GM12878 (cell line): Measurements from ENCODE around the gene NUAK2. TPM values are rescaled to one million over a fixed set of nuclear protein-coding genes. Genes with fewer than 3 reads are reported as not detected.
A peak's percentile ranks its signal among the peaks of the same experiment; 100 is the strongest.

Experiments
- ATAC-seq: fragments of 200-7000 bp; cut with Tn5 transposase; 3 replicates; pipeline ENCODE4 v1.9.1; 2020; ENCODE audit warnings: mild to moderate bottlenecking, moderate library complexity
- BruUV-seq: library from RNA; stranded (reverse); fragments of 400-500 nt; replicated peaks from 2 replicates; lab custom pipeline; 2021; lab: Mats Ljungman, UMichigan
- CTCF ChIA-PET: fragments of 300-600 bp; sonication (Branson Sonifier 250); formaldehyde crosslinking; extraction: SDS; loops from one replicate; lab custom pipeline; 2021; ENCODE audit warnings: inconsistent platforms; lab: Yijun Ruan, JAX
- POLR2A ChIA-PET: fragments of 350-600 bp; formaldehyde crosslinking; extraction: SDS; loops from one replicate; lab custom pipeline; 2021; ENCODE audit warnings: inconsistent platforms; lab: Charles Lee
- RAD21 ChIA-PET: fragments of 300-600 bp; sonication (Branson Sonifier 250); formaldehyde crosslinking; loops from one replicate; lab custom pipeline; 2023; ENCODE audit warnings: antibody characterized with exemption; ENCODE audit not compliant: unreplicated experiment; lab: Charles Lee
- SMC1A ChIA-PET: fragments of 300-600 bp; sonication (Branson Sonifier 250); formaldehyde crosslinking; loops from one replicate; lab custom pipeline; 2023; ENCODE audit not compliant: unreplicated experiment, uncharacterized antibody; lab: Charles Lee
- DNase-seq: peaks from one replicate; pipeline ENCODE4 v3.0.0-alpha.2; 2011; ENCODE audit warnings: low read depth, low spot score
- FAIRE-seq: peaks from 3 replicates; lab custom pipeline; 2011; peaks lifted over from hg19 to GRCh38; lab: Jason Lieb, UNC
- H2AFZ ChIP-seq: 2 replicates; pipeline ENCODE4 v1.6.0; 2011; ENCODE audit warnings: low read depth, low read length, control low read depth; ENCODE audit not compliant: control insufficient read depth
- H3K27ac ChIP-seq: 2 replicates; pipeline ENCODE4 v1.5.1; 2011; ENCODE audit warnings: control low read depth; ENCODE audit not compliant: control insufficient read depth, insufficient read depth
- H3K27me3 ChIP-seq, 2 experiments: replicated peaks in 1 of 2; 2 replicates each; pipeline versions ENCODE4 v1.6.0 to v1.6.1; 2011; ENCODE audit warnings: low read length in 1 of 2; ENCODE audit not compliant: control insufficient read depth in 2 of 2, insufficient read depth in 2 of 2
- H3K36me3 ChIP-seq, 2 experiments: 2 replicates each; pipeline ENCODE4 v1.5.1; 2011; ENCODE audit warnings: low read length in 1 of 2; ENCODE audit not compliant: control insufficient read depth in 2 of 2, insufficient read depth in 2 of 2
- H3K4me1 ChIP-seq: 2 replicates; pipeline ENCODE4 v1.6.1; 2011; ENCODE audit warnings: mild to moderate bottlenecking, low read length, moderate library complexity, mixed read lengths; ENCODE audit not compliant: control insufficient read depth, insufficient read depth
- H3K4me2 ChIP-seq: 2 replicates; pipeline ENCODE4 v1.6.0; 2011; ENCODE audit warnings: control low read depth; ENCODE audit not compliant: control insufficient read depth, insufficient read depth
- H3K4me3 ChIP-seq: fragments of 200-600 bp; sonication (generic); 2 replicates; pipeline ENCODE4 v1.5.1; 2016
- H3K79me2 ChIP-seq: 2 replicates; pipeline ENCODE4 v1.6.0; 2011; ENCODE audit warnings: low read length; ENCODE audit not compliant: control insufficient read depth, insufficient read depth
- H3K9ac ChIP-seq: 2 replicates; pipeline ENCODE4 v1.8.0; 2011; ENCODE audit warnings: low read length, control low read depth, mixed read lengths; ENCODE audit not compliant: control insufficient read depth, insufficient read depth
- H3K9me3 ChIP-seq: replicated peaks from 3 replicates; pipeline ENCODE4 v1.5.1; 2011; ENCODE audit warnings: mild to moderate bottlenecking, low read length; ENCODE audit not compliant: control insufficient read depth, insufficient read depth
- H4K20me1 ChIP-seq: 2 replicates; pipeline ENCODE4 v1.6.0; 2011; ENCODE audit not compliant: control insufficient read depth, insufficient read depth
- ASH2L ChIP-seq: fragments of 300-600, 200-600 bp; sonication (generic); IDR thresholded peaks from 2 replicates; pipeline ENCODE4 v1.6.1; 2017; ENCODE audit warnings: low read depth, mild to moderate bottlenecking, borderline replicate concordance
- CBX5 ChIP-seq: sonication (generic); IDR thresholded peaks from 2 replicates; pipeline ENCODE4 v1.6.1; 2016; ENCODE audit warnings: low read depth, moderate library complexity, mild to moderate bottlenecking, inconsistent platforms
- DPF2 ChIP-seq: fragments of 450-650 bp; IDR thresholded peaks from 2 replicates; pipeline ENCODE4 v1.6.1; 2017; ENCODE audit warnings: mild to moderate bottlenecking
- EP300 ChIP-seq, 2 experiments: fragments of 150-350 bp in 1 of 2; IDR thresholded peaks; 2 replicates each; pipeline ENCODE4 v1.6.1; 2011 to 2012; ENCODE audit warnings: low read depth in 2 of 2, low read length in 2 of 2, borderline replicate concordance in 1 of 2, improper control_type of control experiment in 1 of 2, inconsistent platforms in 1 of 2; ENCODE audit not compliant: control insufficient read depth in 1 of 2
- ESRRA ChIP-seq: IDR thresholded peaks from 2 replicates; pipeline ENCODE4 v1.6.1; 2012; ENCODE audit warnings: mild to moderate bottlenecking, low read length, improper control_type of control experiment
- FOXM1 ChIP-seq: IDR thresholded peaks from 2 replicates; pipeline ENCODE4 v1.6.1; 2012; ENCODE audit warnings: low read depth, mild to moderate bottlenecking, inconsistent platforms, low read length, moderate library complexity
- HDGF ChIP-seq: fragments of 450-650 bp; IDR thresholded peaks from 2 replicates; pipeline ENCODE4 v1.6.1; 2016; ENCODE audit warnings: antibody characterized with exemption
- MTA2 ChIP-seq: fragments of 450-650 bp; IDR thresholded peaks from 2 replicates; pipeline ENCODE4 v1.6.1; 2016; ENCODE audit warnings: low read depth, mild to moderate bottlenecking, moderate library complexity
- PML ChIP-seq: IDR thresholded peaks from 2 replicates; pipeline ENCODE4 v1.6.1; 2012; ENCODE audit warnings: low read length, inconsistent platforms
- POLR2AphosphoS2 ChIP-seq: IDR thresholded peaks from 2 replicates; pipeline ENCODE4 v1.6.1; 2011; ENCODE audit warnings: low read depth, mild to moderate bottlenecking, low read length, improper control_type of control experiment, moderate library complexity
- RBBP5 ChIP-seq: fragments of 200-600 bp; sonication (generic); conservative IDR thresholded peaks from 2 replicates; pipeline ENCODE4 v1.6.1; 2016
- SIX5 ChIP-seq: IDR thresholded peaks from 2 replicates; pipeline ENCODE4 v1.6.1; 2011; ENCODE audit warnings: mild to moderate bottlenecking, low read depth, low read length, moderate library complexity; ENCODE audit not compliant: severe bottlenecking
- TCF12 ChIP-seq: IDR thresholded peaks from 2 replicates; pipeline ENCODE4 v1.6.1; 2011; ENCODE audit warnings: low read depth, mild to moderate bottlenecking, low read length
- ZNF274 ChIP-seq: IDR thresholded peaks from one replicate; pipeline ENCODE4 v1.8.0; 2011; ENCODE audit not compliant: insufficient read length, insufficient read depth
- ZNF384 ChIP-seq: IDR thresholded peaks from 2 replicates; pipeline ENCODE4 v1.6.1; 2012; ENCODE audit warnings: low read depth, mild to moderate bottlenecking, low read length, improper control_type of control experiment, borderline replicate concordance
- WGBS: methylation state at CpG from one replicate; pipeline ENCODE4 v1.1.6; 2016; ENCODE audit warnings: low lambda C conversion rate; ENCODE audit not compliant: insufficient replicate concordance, insufficient coverage; ENCODE audit errors: missing lambda C conversion rate; 5-methylcytosine and 5-hydroxymethylcytosine counted together
- in situ Hi-C: fragments of 300-500 bp; cut with MboI; formaldehyde crosslinking; loops from 9 replicates; pipeline ENCODE4 v1.14.3; 2018; ENCODE audit warnings: mixed read lengths
- intact Hi-C: fragments of 100-400 bp; cut with micrococcal nuclease; formaldehyde crosslinking; loops from one replicate; pipeline ENCODE4 v1.14.2; 2022; ENCODE audit not compliant: unreplicated experiment
- polyA plus RNA-seq, 11 experiments: library from polyadenylated mRNA; depleted of rRNA in 4 of 11; unstranded in 6 of 11; stranded (reverse) in 5 of 11; fragments of >200 nt; fragmentation: Nextera tagmentation in 4 of 11; fragmentation: Illumina TruSeq in 1 of 11; extraction: Ambion mirVana in 4 of 11; extraction: Trizol in 1 of 11; gene quantifications; 1 replicate in 1 of 11; 2 replicates in 10 of 11; pipeline versions ENCODE4 v1.2.1 to v1.2.3, GENCODE V29; 2011 to 2016; ENCODE audit warnings: inconsistent platforms in 2 of 11, missing spikeins in 2 of 11, low read depth in 1 of 11
- total RNA-seq, 4 experiments: library from RNA; depleted of rRNA in 3 of 4; stranded (reverse); fragments of >200 nt in 3 of 4; fragmentation: Illumina TruSeq in 1 of 4; extraction: Trizol in 1 of 4; gene quantifications; 2 replicates each; pipeline versions ENCODE4 v1.2.1 to v1.2.3, GENCODE V29; 2013 to 2021
- TF ChIP-seq, protein P1 (sequence below): fragments of 450-650 bp; IDR thresholded peaks from 2 replicates; pipeline ENCODE4 v1.6.1; 2016; ENCODE audit warnings: mild to moderate bottlenecking
- TF ChIP-seq, protein P2 (sequence below): fragments of 450-650 bp; IDR thresholded peaks from 2 replicates; pipeline ENCODE4 v1.6.1; 2016; ENCODE audit warnings: mild to moderate bottlenecking, moderate library complexity, borderline replicate concordance

NUAK2 gene
- total and polyA plus RNA-seq, 10 of the 15 experiments (the other 5 are each of a cell fraction or from before 2014, with no cell fraction given) = 0.27 to 3.0 (median 1.2) TPM

DNA sequence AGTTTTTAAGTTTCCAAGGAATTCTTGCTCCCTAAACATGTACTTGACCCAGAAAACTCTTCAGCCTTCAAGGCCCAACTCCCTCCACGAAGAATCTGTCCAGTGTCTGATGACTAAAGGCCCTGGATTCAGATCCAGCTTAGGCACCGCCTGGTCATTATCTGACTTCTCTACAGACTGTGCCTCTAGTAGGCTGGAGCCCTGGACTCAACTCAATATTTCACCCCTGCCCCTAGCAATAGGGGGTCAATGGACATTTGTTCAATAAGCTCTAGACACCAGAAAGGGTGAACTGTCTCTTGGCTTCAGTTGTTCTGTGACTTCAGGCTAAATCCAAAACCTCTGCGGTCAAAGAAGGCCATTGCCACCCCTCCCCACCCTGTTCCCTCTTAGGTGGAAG, 34.5 kb downstream of the NUAK2 start:
- intact Hi-C loops (loop anchor here (5.0 to 10.0 kb wide), 2 partner anchors 348 to 770 kb away; partner anchors contain the start of gene ELK4), in situ Hi-C loops (no loop called here)
- H3K4me1 ChIP-seq = peaks cover 53% of the 10 kb centered on the region
- no peaks in the 10 kb centered on the region for H3K79me2 ChIP-seq
- H4K20me1 ChIP-seq = no peaks in the 10 kb centered on the region; the same call in 1 of the 2 replicates
- 87% methylated on average over 3 of the region's 3 CpGs for WGBS
- ChIA-PET POLR2A (interaction anchor here (6.2 to 9.0 kb wide), 4 partner anchors 12 to 36 kb away, joined by 56 to 151 read pairs (median 98); partner anchors contain the start of gene NUAK2), RAD21 (interaction anchor here (0.7 to 9.4 kb wide), 13 partner anchors 8 to 305 kb away, joined by 3 to 527 read pairs (median 7); partner anchors contain the start of genes NUAK2 and TMCC2), CTCF (interaction anchor here (4.1 to 59.5 kb wide), 3 partner anchors 17 to 58 kb away, joined by 19 to 2333 read pairs (median 2333); partner anchors contain the start of genes NUAK2 and TMCC2), SMC1A (interaction anchor here (1.5 to 25.9 kb wide), 6 partner anchors 13 to 57 kb away, joined by 3 to 1445 read pairs (median 8); partner anchors contain the start of gene NUAK2)
- no peak overlapping the region for H3K4me3 ChIP-seq
- FAIRE-seq (no peak), DNase-seq (no peak), ATAC-seq (no peak)
- peak overlapping the region; percentile 38; the same call in 1 of the 2 replicates for H3K27ac ChIP-seq
- H3K9me3 ChIP-seq = no peaks in the 10 kb centered on the region
- peak overlapping the region; percentile 71; the same call in 1 of the 2 replicates for H3K4me2 ChIP-seq
- no peak overlapping the region for H2AFZ ChIP-seq
- H3K36me3 ChIP-seq = no peaks in the 10 kb centered on the region
- no peak overlapping the region for H3K9ac ChIP-seq
- no TSS peak for BruUV-seq
- H3K27me3 ChIP-seq = no peaks in the 10 kb centered on the region; a peak in 2 of 4 replicates
- TF ChIP-seq PML = no peak
- no peak for TF ChIP-seq ASH2L
- TF ChIP-seq, protein P1, sequence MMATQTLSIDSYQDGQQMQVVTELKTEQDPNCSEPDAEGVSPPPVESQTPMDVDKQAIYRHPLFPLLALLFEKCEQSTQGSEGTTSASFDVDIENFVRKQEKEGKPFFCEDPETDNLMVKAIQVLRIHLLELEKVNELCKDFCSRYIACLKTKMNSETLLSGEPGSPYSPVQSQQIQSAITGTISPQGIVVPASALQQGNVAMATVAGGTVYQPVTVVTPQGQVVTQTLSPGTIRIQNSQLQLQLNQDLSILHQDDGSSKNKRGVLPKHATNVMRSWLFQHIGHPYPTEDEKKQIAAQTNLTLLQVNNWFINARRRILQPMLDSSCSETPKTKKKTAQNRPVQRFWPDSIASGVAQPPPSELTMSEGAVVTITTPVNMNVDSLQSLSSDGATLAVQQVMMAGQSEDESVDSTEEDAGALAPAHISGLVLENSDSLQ = no peak
- TF ChIP-seq CBX5 = no peak
- TF ChIP-seq ZNF384 = no peak
- TF ChIP-seq ESRRA = no peak
- no peak for TF ChIP-seq ZNF274
- TF ChIP-seq RBBP5 = no peak
- TF ChIP-seq EP300 (IDR thresholded peaks at IDR 0.05; ENCODE audit: borderline replicate concordance in 1 of 2, control insufficient read depth in 1 of 2, low read depth in 2 of 2, low read length in 2 of 2) = no peak
- no peak for TF ChIP-seq HDGF
- no peak for TF ChIP-seq TCF12
- TF ChIP-seq FOXM1 = no peak
- no peak for TF ChIP-seq DPF2
- TF ChIP-seq, protein P2, sequence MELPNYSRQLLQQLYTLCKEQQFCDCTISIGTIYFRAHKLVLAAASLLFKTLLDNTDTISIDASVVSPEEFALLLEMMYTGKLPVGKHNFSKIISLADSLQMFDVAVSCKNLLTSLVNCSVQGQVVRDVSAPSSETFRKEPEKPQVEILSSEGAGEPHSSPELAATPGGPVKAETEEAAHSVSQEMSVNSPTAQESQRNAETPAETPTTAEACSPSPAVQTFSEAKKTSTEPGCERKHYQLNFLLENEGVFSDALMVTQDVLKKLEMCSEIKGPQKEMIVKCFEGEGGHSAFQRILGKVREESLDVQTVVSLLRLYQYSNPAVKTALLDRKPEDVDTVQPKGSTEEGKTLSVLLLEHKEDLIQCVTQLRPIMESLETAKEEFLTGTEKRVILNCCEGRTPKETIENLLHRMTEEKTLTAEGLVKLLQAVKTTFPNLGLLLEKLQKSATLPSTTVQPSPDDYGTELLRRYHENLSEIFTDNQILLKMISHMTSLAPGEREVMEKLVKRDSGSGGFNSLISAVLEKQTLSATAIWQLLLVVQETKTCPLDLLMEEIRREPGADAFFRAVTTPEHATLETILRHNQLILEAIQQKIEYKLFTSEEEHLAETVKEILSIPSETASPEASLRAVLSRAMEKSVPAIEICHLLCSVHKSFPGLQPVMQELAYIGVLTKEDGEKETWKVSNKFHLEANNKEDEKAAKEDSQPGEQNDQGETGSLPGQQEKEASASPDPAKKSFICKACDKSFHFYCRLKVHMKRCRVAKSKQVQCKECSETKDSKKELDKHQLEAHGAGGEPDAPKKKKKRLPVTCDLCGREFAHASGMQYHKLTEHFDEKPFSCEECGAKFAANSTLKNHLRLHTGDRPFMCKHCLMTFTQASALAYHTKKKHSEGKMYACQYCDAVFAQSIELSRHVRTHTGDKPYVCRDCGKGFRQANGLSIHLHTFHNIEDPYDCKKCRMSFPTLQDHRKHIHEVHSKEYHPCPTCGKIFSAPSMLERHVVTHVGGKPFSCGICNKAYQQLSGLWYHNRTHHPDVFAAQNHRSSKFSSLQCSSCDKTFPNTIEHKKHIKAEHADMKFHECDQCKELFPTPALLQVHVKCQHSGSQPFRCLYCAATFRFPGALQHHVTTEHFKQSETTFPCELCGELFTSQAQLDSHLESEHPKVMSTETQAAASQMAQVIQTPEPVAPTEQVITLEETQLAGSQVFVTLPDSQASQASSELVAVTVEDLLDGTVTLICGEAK = no peak
- TF ChIP-seq POLR2AphosphoS2 = no peak
- no peak for TF ChIP-seq SIX5
- no peak for TF ChIP-seq MTA2
